ENCODE data around the gene PTGES2. TPM values are rescaled to one million over a fixed set of nuclear protein-coding genes. Genes with fewer than 3 reads are reported as not detected.

PTGES2 gene
- 511 TPM for polyA plus RNA-seq (2012; ENCODE audit: insufficient read depth, insufficient read length, low read depth)

DNA sequence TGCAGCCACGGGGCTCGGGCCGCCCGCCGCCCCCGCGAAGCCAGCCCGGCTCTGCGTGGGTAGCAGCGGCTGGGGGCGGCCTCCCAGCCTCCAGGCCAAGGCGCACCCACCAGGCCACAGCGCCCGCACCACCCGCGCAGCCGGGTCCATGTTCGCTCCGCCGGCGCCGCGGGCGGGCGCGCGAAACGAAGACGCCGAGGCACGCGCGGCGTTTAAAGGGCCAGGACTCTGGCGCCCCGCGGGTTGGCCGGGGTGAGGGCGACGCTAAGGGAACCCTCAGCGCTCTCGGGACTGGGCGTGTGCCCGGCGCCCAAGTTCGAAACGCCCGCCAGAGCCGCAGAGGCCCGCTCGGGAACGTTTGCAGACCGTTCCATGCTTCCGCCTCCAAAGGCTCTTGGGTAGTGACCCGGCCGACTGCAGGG is at the start of gene PTGES2:
TSS of gene PTGES2 (minus strand) at position 162 of the 422 bp plus-strand sequence. CDS start at position 150, 12 bp downstream.
- DNase-seq = peak; percentile 92
- TF ChIP-seq, protein P1, sequence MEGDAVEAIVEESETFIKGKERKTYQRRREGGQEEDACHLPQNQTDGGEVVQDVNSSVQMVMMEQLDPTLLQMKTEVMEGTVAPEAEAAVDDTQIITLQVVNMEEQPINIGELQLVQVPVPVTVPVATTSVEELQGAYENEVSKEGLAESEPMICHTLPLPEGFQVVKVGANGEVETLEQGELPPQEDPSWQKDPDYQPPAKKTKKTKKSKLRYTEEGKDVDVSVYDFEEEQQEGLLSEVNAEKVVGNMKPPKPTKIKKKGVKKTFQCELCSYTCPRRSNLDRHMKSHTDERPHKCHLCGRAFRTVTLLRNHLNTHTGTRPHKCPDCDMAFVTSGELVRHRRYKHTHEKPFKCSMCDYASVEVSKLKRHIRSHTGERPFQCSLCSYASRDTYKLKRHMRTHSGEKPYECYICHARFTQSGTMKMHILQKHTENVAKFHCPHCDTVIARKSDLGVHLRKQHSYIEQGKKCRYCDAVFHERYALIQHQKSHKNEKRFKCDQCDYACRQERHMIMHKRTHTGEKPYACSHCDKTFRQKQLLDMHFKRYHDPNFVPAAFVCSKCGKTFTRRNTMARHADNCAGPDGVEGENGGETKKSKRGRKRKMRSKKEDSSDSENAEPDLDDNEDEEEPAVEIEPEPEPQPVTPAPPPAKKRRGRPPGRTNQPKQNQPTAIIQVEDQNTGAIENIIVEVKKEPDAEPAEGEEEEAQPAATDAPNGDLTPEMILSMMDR (IDR thresholded peaks at IDR 0.05; ENCODE audit: low read depth, low read length) = no peak
- H3K27me3 ChIP-seq = no peaks in the 10 kb centered on the region
- peaks cover 11% of the 10 kb centered on the region for H3K4me1 ChIP-seq
- H3K9me3 ChIP-seq = no peaks in the 10 kb centered on the region
- H3K4me3 ChIP-seq (ENCODE audit: low read depth, low read length) = peak within 1 kb of the TSS; percentile 96
- peaks cover 27% of the 10 kb centered on the region for H3K36me3 ChIP-seq

DNA sequence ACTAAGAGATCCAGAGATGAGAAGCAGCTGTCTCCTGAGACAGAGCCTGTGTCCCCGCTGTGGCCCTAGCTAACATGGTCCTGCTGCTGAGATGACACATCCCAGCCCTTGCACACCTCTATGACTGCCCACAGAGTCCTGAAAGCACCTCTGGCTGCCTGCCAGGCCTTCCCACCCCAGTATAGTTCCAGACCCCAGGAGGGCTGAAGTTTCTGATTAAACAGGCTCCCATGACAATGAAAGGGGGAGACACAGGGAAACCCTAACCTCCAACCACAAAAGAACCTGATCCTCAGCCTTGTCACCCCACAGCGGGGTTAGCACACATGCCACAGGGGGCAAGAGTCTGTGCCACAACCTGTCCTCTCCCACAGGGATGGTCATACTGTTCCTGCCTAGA is 48.2 kb upstream of the PTGES2 start:
- no peaks in the 10 kb centered on the region for H3K9me3 ChIP-seq
- H3K27me3 ChIP-seq = no peaks in the 10 kb centered on the region
- H3K36me3 ChIP-seq = peaks cover 55% of the 10 kb centered on the region
- no peak overlapping the region for H3K4me3 ChIP-seq (ENCODE audit: low read depth, low read length)
- DNase-seq = peak; percentile 56
- TF ChIP-seq, protein P1 (IDR thresholded peaks at IDR 0.05; ENCODE audit: low read depth, low read length) = no peak
- peaks cover 17% of the 10 kb centered on the region for H3K4me1 ChIP-seq

DNA sequence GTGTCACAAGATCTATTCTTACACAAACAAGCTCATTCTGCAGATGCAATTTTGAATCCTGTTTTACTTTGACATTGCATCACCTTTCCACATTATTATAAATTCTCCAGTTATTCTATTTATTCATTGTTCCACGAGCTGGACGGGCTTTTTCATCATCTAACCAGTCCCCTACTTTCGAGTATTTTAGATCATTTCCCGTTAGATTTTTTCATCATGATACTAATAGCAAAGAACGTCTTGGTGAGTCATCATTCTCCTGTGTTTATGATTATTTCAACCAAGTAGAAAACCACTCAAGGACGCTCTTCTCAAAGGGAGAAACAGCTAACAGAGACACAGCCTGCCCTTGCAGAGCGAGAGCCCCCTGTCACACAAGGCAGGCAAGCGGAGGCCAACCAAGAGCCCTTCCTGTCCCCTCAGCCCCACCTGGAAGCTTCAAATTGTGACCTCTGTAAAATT is 47.6 kb upstream of the PTGES2 start:
- H3K36me3 ChIP-seq = peaks cover 49% of the 10 kb centered on the region
- TF ChIP-seq, protein P1 (IDR thresholded peaks at IDR 0.05; ENCODE audit: low read depth, low read length) = no peak

DNA sequence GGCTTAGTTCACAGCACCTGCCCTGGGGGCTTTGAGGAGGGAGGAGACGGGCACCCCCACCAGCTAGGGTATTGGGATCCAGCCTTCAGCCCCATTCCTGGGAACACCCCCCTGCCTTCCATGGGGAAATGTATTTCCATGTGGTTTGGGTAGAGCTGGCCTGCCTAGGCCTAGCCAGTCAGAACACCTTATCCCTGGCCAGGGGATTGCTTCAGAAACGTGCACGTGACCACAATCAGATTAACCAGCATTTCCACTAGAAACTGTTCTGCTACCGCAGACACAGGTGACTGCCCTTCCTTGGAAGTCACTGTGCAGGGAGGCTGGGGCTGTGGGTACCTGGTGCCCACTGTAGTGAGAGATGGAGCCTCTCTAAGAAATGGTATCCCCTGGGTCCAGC is 46.5 kb upstream of the PTGES2 start:
- TF ChIP-seq, protein P1 (IDR thresholded peaks at IDR 0.05; ENCODE audit: low read depth, low read length) = no peak
- H3K36me3 ChIP-seq = peaks cover 47% of the 10 kb centered on the region
- H3K27me3 ChIP-seq = no peaks in the 10 kb centered on the region
- no peak for DNase-seq
- peaks cover 17% of the 10 kb centered on the region for H3K4me1 ChIP-seq
- H3K4me3 ChIP-seq (ENCODE audit: low read depth, low read length) = no peak overlapping the region
- H3K9me3 ChIP-seq = no peaks in the 10 kb centered on the region

More for the DNA sequence above, 47.6 kb upstream of the PTGES2 start:
- no peak for DNase-seq
- peaks cover 17% of the 10 kb centered on the region for H3K4me1 ChIP-seq
- no peaks in the 10 kb centered on the region for H3K9me3 ChIP-seq
- no peaks in the 10 kb centered on the region for H3K27me3 ChIP-seq
- no peak overlapping the region for H3K4me3 ChIP-seq (ENCODE audit: low read depth, low read length)

DNA sequence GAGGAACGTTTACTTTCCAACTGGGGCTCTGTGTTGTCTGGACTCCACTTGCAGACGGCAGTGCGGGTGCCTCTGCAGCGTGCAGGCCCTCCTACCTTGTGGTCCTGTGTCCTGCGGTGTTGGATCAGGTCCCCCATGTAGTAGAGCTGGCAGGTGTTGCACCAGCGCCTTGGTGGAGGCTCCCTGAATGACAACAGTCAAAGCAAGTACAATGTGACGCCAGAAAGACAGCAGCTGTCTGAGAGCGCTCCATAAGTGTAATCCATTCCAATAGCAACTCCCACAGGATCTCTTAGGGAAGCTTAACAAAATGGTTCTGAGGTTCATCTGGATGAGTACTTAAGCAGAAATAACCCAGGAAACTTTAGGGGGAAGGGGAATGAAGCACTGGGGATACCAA is 42.4 kb upstream of the PTGES2 start:
- no peaks in the 10 kb centered on the region for H3K27me3 ChIP-seq
- no peak for DNase-seq
- peaks cover 47% of the 10 kb centered on the region for H3K36me3 ChIP-seq
- H3K4me1 ChIP-seq = no peaks in the 10 kb centered on the region
- TF ChIP-seq, protein P1 (IDR thresholded peaks at IDR 0.05; ENCODE audit: low read depth, low read length) = no peak
- H3K4me3 ChIP-seq (ENCODE audit: low read depth, low read length) = no peak overlapping the region
- no peaks in the 10 kb centered on the region for H3K9me3 ChIP-seq

DNA sequence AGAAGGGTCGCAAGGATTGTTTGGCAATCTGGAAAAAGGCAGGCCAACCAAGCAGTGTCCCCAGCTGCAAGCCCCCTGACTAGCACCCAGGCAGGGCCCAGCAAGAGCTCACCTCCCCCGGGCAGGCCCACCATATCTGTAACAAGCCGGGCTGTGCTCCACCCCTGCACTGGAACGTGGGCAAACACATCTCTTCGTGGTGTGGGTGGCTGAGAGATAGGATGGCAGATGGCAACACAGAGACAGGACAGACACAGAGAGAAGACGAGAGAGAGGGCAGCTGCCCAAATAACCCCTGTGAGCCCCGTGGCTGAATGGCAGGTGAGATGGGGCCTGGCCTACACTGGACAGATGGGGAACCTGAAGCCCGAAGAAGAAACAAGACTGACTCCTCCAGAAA is 42.0 kb upstream of the PTGES2 start:
- no peaks in the 10 kb centered on the region for H3K27me3 ChIP-seq
- peaks cover 49% of the 10 kb centered on the region for H3K36me3 ChIP-seq
- H3K9me3 ChIP-seq = no peaks in the 10 kb centered on the region
- no peaks in the 10 kb centered on the region for H3K4me1 ChIP-seq
- H3K4me3 ChIP-seq (ENCODE audit: low read depth, low read length) = no peak overlapping the region
- TF ChIP-seq, protein P1 (IDR thresholded peaks at IDR 0.05; ENCODE audit: low read depth, low read length) = no peak
- no peak for DNase-seq

All from BE2C (cell line).